T follicular helper cell (primary cell): ENCODE results near the gene ZNRF2.

Source experiments
- DNase-seq: peaks from one replicate; pipeline ENCODE4 v3.0.0-alpha.2; 2020; ENCODE audit warnings: low read depth
- total RNA-seq, 2 experiments: gene quantifications; one replicate each; lab custom pipeline; 2026; lab: John Stamatoyannopoulos, UW

ZNRF2 gene
- total RNA-seq, result 9.5 to 38.4 reads per million in 2 experiments

- peak; percentile 98 for DNase-seq
Measured at GRCh38 chr7:30284298-30285066, at the start of gene ZNRF2. Gene ZNRF2, plus strand, starts transcription at chr7:30284597. Its CDS starts 761 bp downstream, at chr7:30285358.

GRCh38 chr7:30237271-30237695 is 47.1 kb upstream of the ZNRF2 start:
- no peak for DNase-seq

GRCh38 chr7:30238721-30239441 is 45.5 kb upstream of the ZNRF2 start:
- DNase-seq, result no peak

- no peak for DNase-seq
Measured at GRCh38 chr7:30240106-30240800, 44.1 kb upstream of the ZNRF2 start.

GRCh38 chr7:30241767-30242166 is 42.6 kb upstream of the ZNRF2 start:
- DNase-seq, result no peak

- DNase-seq, result no peak
Measured at GRCh38 chr7:30244340-30244739, 40.1 kb upstream of the ZNRF2 start.

- DNase-seq, result no peak
Measured at GRCh38 chr7:30245913-30246312, 38.5 kb upstream of the ZNRF2 start.

- DNase-seq, result no peak
Measured at GRCh38 chr7:30246392-30246791, 38.0 kb upstream of the ZNRF2 start.

- DNase-seq, result no peak
Measured at GRCh38 chr7:30247541-30248401, 36.6 kb upstream of the ZNRF2 start.

GRCh38 chr7:30249316-30249715 is 35.1 kb upstream of the ZNRF2 start:
- no peak for DNase-seq

- DNase-seq, result no peak
Measured at GRCh38 chr7:30249986-30250774, 34.2 kb upstream of the ZNRF2 start.

- no peak for DNase-seq
Measured at GRCh38 chr7:30251708-30252329, 32.6 kb upstream of the ZNRF2 start.

- no peak for DNase-seq
Measured at GRCh38 chr7:30252885-30253795, 31.3 kb upstream of the ZNRF2 start.

GRCh38 chr7:30253796-30254165 is 30.6 kb upstream of the ZNRF2 start:
- DNase-seq, result no peak

GRCh38 chr7:30254248-30254647 is 30.1 kb upstream of the ZNRF2 start:
- no peak for DNase-seq

GRCh38 chr7:30254717-30255063 is 29.7 kb upstream of the ZNRF2 start:
- no peak for DNase-seq

- no peak for DNase-seq
Measured at GRCh38 chr7:30255064-30255769, 29.2 kb upstream of the ZNRF2 start.

- DNase-seq, result no peak
Measured at GRCh38 chr7:30256349-30256858, 28.0 kb upstream of the ZNRF2 start.
